ENCODE results near the gene ECHS1. TPM values are rescaled to one million over a fixed set of nuclear protein-coding genes. Genes with fewer than 3 reads are reported as not detected.

Gene ECHS1
- total RNA-seq (2013; cell fraction: nucleolus; rRNA removed): 7.9 and 8.3 TPM in 2 replicates
- total RNA-seq (2014; rRNA removed) (63.5 and 71.4 TPM in 2 replicates), total RNA-seq (2014; rRNA removed; fragmentation: Illumina TruSeq; extraction: Trizol) (48.0 and 50.8 TPM in 2 replicates), total RNA-seq (2021) (73.2 and 77.8 TPM in 2 replicates), polyA plus RNA-seq (2011; rRNA removed) (21.0 and 32.7 TPM in 2 replicates), polyA plus RNA-seq (2014; fragmentation: Illumina TruSeq; extraction: Trizol) (35.6 and 57.1 TPM in 2 replicates), polyA plus RNA-seq (2014; fragmentation: Nextera tagmentation; extraction: Ambion mirVana) (10 to 100 TPM; 55.3 to 67.7 TPM), polyA plus RNA-seq (2014; rRNA removed) (51.9 and 52.6 TPM in 2 replicates), polyA plus RNA-seq (2016; fragmentation: Nextera tagmentation; extraction: Ambion mirVana) (100 to 1,000 TPM; 162 to 164 TPM), polyA minus RNA-seq (2011; rRNA and poly(A)+ RNA removed) (14.8 and 20.7 TPM in 2 replicates), Bru-seq, nascent RNA (percentile 71 among the genes with signal in this experiment), BruChase-seq, experiment 1, labeled RNA remaining after a 6-hour chase (percentile 85 among the genes with signal in this experiment), BruChase-seq, experiment 2, labeled RNA remaining after a 2-hour chase (percentile 77 among the genes with signal in this experiment)
- 52.7 TPM for polyA plus RNA-seq (2011; ENCODE audit: low read depth)
- polyA plus RNA-seq (2011; cell fraction: cytosol; rRNA removed): 49.9 and 52.1 TPM in 2 replicates
- 45.0 and 46.7 TPM in 2 replicates for polyA plus RNA-seq (2011; cell fraction: nucleus; rRNA removed)
- polyA plus RNA-seq (2012): 60.0 and 70.1 TPM in 2 replicates
- 15.1 and 18.8 TPM in 2 replicates for polyA minus RNA-seq (2011; cell fraction: cytosol; rRNA and poly(A)+ RNA removed)
- polyA minus RNA-seq (2011; cell fraction: nucleus; rRNA and poly(A)+ RNA removed): 4.5 and 5.1 TPM in 2 replicates
- long read RNA-seq, experiment 1, transcript ECHS1-201 (8 exons, 1,617 nt): major isoform, 197 of 207 reads
- long read RNA-seq, experiment 1, partial matches to known transcripts: 4 of 207 reads
- long read RNA-seq, experiment 1, other reads (novel, unspliced or antisense): 6 of 207 reads
- long read RNA-seq, experiment 2, transcript ECHS1-201 (8 exons, 1,617 nt): major isoform, 762 of 806 reads
- long read RNA-seq, experiment 2, partial matches to known transcripts: 19 of 806 reads
- long read RNA-seq, experiment 2, other reads (novel, unspliced or antisense): 25 of 806 reads

GRCh38 chr10:133373174-133374090 lies at the start of gene ECHS1:
Gene ECHS1 (minus strand): TSS chr10:133373354. CDS start chr10:133373333, 21 bp downstream.
- H3K36me3 ChIP-seq (ENCODE audit: control insufficient read depth in 2 of 2, insufficient read depth in 2 of 2, low read length in 1 of 2): peaks cover 0 to 6% of the 10 kb centered on the region in 2 experiments; a peak in 3 of 4 replicates
- H3K9ac ChIP-seq (ENCODE audit: control insufficient read depth, insufficient read depth, low read length): peak within 1 kb of the TSS; percentile 66
- ChIA-PET POLR2A (interaction anchor here (0.5 to 1.7 kb wide), 4 partner anchors 11 to 36 kb away, joined by 3 to 7 read pairs (median 4); no protein-coding TSS in a partner anchor), RAD21 (ENCODE audit: unreplicated experiment) (interaction anchor here (0.6 to 1.6 kb wide), 4 partner anchors 16 to 44 kb away, joined by 3 to 7 read pairs (median 4); no protein-coding TSS in a partner anchor), SMC1A (ENCODE audit: uncharacterized antibody, unreplicated experiment) (interaction anchor here (1.5 to 1.6 kb wide), 2 partner anchors 12 to 17 kb away, joined by 4 to 5 read pairs; no protein-coding TSS in a partner anchor), CTCF (interaction anchor here (0.9 to 1.0 kb wide), 2 partner anchors 44 to 58 kb away, joined by 3 read pairs; no protein-coding TSS in a partner anchor)
- H3K4me2 ChIP-seq (ENCODE audit: control insufficient read depth, insufficient read depth): peak within 1 kb of the TSS; percentile 82
- DNase-seq (ENCODE audit: low read depth, low spot score): peak; percentile 58
- H3K9me3 ChIP-seq (replicated peaks; ENCODE audit: control insufficient read depth, insufficient read depth, low read length): no peaks in the 10 kb centered on the region
- H3K27ac ChIP-seq (ENCODE audit: control insufficient read depth, insufficient read depth): peak within 1 kb of the TSS; percentile 58
- no peaks in the 10 kb centered on the region for H3K27me3 ChIP-seq (replicated peaks in 1 of 2; ENCODE audit: control insufficient read depth in 2 of 2, insufficient read depth in 2 of 2, low read length in 1 of 2)
- peak; percentile 69 for FAIRE-seq
- intact Hi-C loops (cut with micrococcal nuclease; ENCODE audit: unreplicated experiment): loop anchor here (2.0 kb wide), 1 partner anchor 15 kb away; no protein-coding TSS in a partner anchor
- WGBS (ENCODE audit: insufficient coverage, insufficient replicate concordance, low lambda C conversion rate, missing lambda C conversion rate): 1% methylated on average over 50 of the region's 89 CpGs
- in situ Hi-C loops (cut with MboI): no loop called here
- peak within 1 kb of the TSS; percentile 85 for H2AFZ ChIP-seq (ENCODE audit: control insufficient read depth, low read depth, low read length)
- peak; percentile 100 for ATAC-seq
- no peaks in the 10 kb centered on the region for H4K20me1 ChIP-seq (ENCODE audit: control insufficient read depth, insufficient read depth)
- no TSS peak for BruUV-seq (replicated peaks)
- peaks cover 5% of the 10 kb centered on the region for H3K79me2 ChIP-seq (ENCODE audit: control insufficient read depth, insufficient read depth, low read length)
- peak within 1 kb of the TSS; percentile 63 for H3K4me3 ChIP-seq
- peaks cover 8% of the 10 kb centered on the region; the same call in 1 of the 2 replicates for H3K4me1 ChIP-seq (ENCODE audit: control insufficient read depth, insufficient read depth, low read length)
- TF ChIP-seq USF1 (IDR thresholded peaks at IDR 0.05; ENCODE audit: borderline replicate concordance, extremely low read length, insufficient read depth, low read depth, low read length): no peak
- TF ChIP-seq WRNIP1 (IDR thresholded peaks at IDR 0.05; ENCODE audit: borderline replicate concordance, low read depth, low read length): no peak
- TF ChIP-seq SMARCA5 (IDR thresholded peaks at IDR 0.05): peak; percentile 10; the same call in 1 of the 2 replicates
- TF ChIP-seq BCLAF1 (IDR thresholded peaks at IDR 0.05): no peak
- no peak for TF ChIP-seq EZH2 (IDR thresholded peaks at IDR 0.05; ENCODE audit: borderline replicate concordance, control insufficient read depth, low read depth, low read length)
- no peak for TF ChIP-seq ETV6 (conservative IDR thresholded peaks at IDR 0.05 in 1 of 2, IDR thresholded peaks at IDR 0.05 in 1 of 2; ENCODE audit: borderline replicate concordance in 1 of 2, low read depth in 1 of 2)
- TF ChIP-seq MXI1 (IDR thresholded peaks at IDR 0.05; ENCODE audit: low read depth, low read length): 0 out of 2 replicates have a peak, but pooled peaks have one; percentile 58
- TF ChIP-seq NBN (IDR thresholded peaks at IDR 0.05): 0 out of 2 replicates have a peak, but pooled peaks have one; percentile 12
- no peak for TF ChIP-seq EP300 (IDR thresholded peaks at IDR 0.05; ENCODE audit: borderline replicate concordance in 1 of 2, control insufficient read depth in 1 of 2, low read depth in 2 of 2, low read length in 2 of 2)
- no peak for TF ChIP-seq KAT2A (conservative IDR thresholded peaks at IDR 0.05; ENCODE audit: control insufficient read depth, low read depth, low read length)

Data from GM12878 (cell line).